GM06990 (cell line): ENCODE results near the gene NECAB3.

Experiments
- DNase-seq: peaks from one replicate; pipeline ENCODE4 v3.0.0-alpha.2; 2011; ENCODE audit not compliant: insufficient read length; ENCODE audit errors: extremely low read depth
- H3K27me3 ChIP-seq: replicated peaks from 2 replicates; pipeline ENCODE4 v1.6.0; 2011; ENCODE audit warnings: low read length; ENCODE audit not compliant: control insufficient read depth, insufficient read depth
- H3K36me3 ChIP-seq: 2 replicates; pipeline ENCODE4 v1.5.1; 2011; ENCODE audit warnings: low read length; ENCODE audit not compliant: control insufficient read depth, insufficient read depth
- H3K4me3 ChIP-seq: replicated peaks from 2 replicates; pipeline ENCODE4 v1.5.1; 2011; ENCODE audit warnings: low read depth, mild to moderate bottlenecking, control low read depth, low read length
- CTCF ChIP-seq: IDR thresholded peaks from 2 replicates; pipeline ENCODE4 v1.5.1; 2011; ENCODE audit warnings: low read length, control low read depth, mild to moderate bottlenecking, inconsistent platforms; ENCODE audit not compliant: insufficient read depth, poor library complexity, severe bottlenecking

Gene NECAB3

DNA sequence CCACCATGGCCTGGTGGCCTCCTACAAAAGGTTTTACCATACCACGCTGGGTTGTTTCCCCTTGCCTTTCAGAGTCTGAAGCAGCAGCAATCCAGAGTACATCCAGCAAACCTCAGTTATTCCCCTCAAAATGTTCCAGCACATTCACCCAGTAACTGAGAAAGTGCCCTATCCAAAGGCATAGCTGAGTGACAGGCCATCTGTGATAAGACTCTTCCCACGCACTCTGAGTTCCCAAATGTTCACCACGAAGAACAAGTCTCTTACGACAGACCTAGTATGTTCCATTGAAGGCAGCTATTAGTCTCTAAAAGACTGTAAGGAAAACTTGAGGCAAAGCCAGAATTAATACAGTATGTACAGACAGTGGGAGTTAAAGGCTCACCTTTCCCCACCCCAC, 43.7 kb downstream of the NECAB3 start:
- no peak for TF ChIP-seq CTCF
- no peak for DNase-seq
- peaks cover 4% of the 10 kb centered on the region for H3K36me3 ChIP-seq

GRCh38 chr20:33629979-33630378, 44.2 kb downstream of the NECAB3 start:
- no peak for TF ChIP-seq CTCF
- H3K27me3 ChIP-seq: no peaks in the 10 kb centered on the region
- no peak overlapping the region for H3K4me3 ChIP-seq
- H3K36me3 ChIP-seq: peaks cover 4% of the 10 kb centered on the region
- DNase-seq: no peak

More for the DNA sequence above, 43.7 kb downstream of the NECAB3 start:
- no peak overlapping the region for H3K4me3 ChIP-seq
- no peaks in the 10 kb centered on the region for H3K27me3 ChIP-seq

GRCh38 chr20:33629533-33629932, 44.7 kb downstream of the NECAB3 start:
- peaks cover 6% of the 10 kb centered on the region for H3K36me3 ChIP-seq
- DNase-seq: no peak
- H3K27me3 ChIP-seq: no peaks in the 10 kb centered on the region
- TF ChIP-seq CTCF: no peak
- no peak overlapping the region for H3K4me3 ChIP-seq

GRCh38 chr20:33627577-33628216, 46.5 kb downstream of the NECAB3 start:
- DNase-seq: no peak
- no peak for TF ChIP-seq CTCF
- H3K4me3 ChIP-seq: no peak overlapping the region
- H3K36me3 ChIP-seq: peaks cover 10% of the 10 kb centered on the region
- no peaks in the 10 kb centered on the region for H3K27me3 ChIP-seq

- H3K36me3 ChIP-seq: peaks cover 8% of the 10 kb centered on the region
- no peak for DNase-seq
- H3K4me3 ChIP-seq: no peak overlapping the region
- H3K27me3 ChIP-seq: no peaks in the 10 kb centered on the region
- TF ChIP-seq CTCF: no peak
These were observed 48.0 kb downstream of the NECAB3 start for GRCh38 chr20:33626190-33626589.

DNA sequence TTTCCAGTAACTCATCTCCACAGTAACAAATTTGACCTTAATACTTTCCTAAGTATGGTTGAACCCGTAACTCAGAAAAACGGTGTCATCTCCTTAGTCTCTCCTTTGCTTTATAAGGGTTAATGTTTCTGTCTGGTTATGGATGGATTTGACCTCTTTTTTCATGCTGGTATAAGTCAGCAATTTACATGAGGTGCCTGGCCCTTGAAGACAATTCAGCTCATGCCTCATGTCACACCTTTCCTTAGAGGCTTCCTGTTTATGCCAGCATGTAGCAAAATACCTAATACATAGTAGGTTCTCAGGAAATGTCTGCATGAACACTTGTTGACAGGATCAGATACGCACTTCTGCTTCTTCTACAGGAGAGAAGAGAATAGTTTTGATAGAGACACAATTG, 49.8 kb downstream of the NECAB3 start:
- Histone ChIP-seq H3K36me3 (peaks cover 6% of the 10 kb centered on the region), H3K4me3 (no peak overlapping the region), H3K27me3 (no peaks in the 10 kb centered on the region)
- no peak for TF ChIP-seq CTCF
- DNase-seq: no peak
